T-cell (primary cell): ENCODE results near the gene DOCK1. TPM values are rescaled to one million over a fixed set of nuclear protein-coding genes. Genes with fewer than 3 reads are reported as not detected.
"Not testable (repeated sequence)": the region's sequence is repeated elsewhere in the genome, so short reads cannot be mapped to it uniquely, and the experiment has no call there.

Experiments
- ATAC-seq, 4 experiments: fragments of 200-7000 bp in 3 of 4; fragments of 150-1000 bp in 1 of 4; cut with Tn5 transposase; replicated peaks in 1 of 4; 1 replicate in 3 of 4; 2 replicates in 1 of 4; pipeline ENCODE4 v1.10.0; 2021; ENCODE audit warnings: moderate library complexity in 3 of 4, mild to moderate bottlenecking in 2 of 4, moderate number of reproducible peaks in 1 of 4
- CTCF ChIA-PET, 2 donors: fragments of 300-600 bp; sonication (Branson Sonifier 250); formaldehyde crosslinking; loops; one replicate each; lab custom pipeline; 2022; ENCODE audit warnings: antibody characterized with exemption in 2 of 2; lab: Charles Lee
- POLR2A ChIA-PET, 2 donors: fragments of 300-600 bp; sonication (Branson Sonifier 250); formaldehyde crosslinking; loops; one replicate each; lab custom pipeline; 2022; ENCODE audit warnings: antibody characterized with exemption in 2 of 2; lab: Charles Lee
- DNase-seq, 35 experiments: peaks; one replicate each; pipeline versions ENCODE4 v3.0.0 to v3.0.0-alpha.2; 2013 to 2023
- H3K27ac ChIP-seq: one replicate; pipeline ENCODE4 v1.5.1; 2013; ENCODE audit warnings: low read length
- H3K27me3 ChIP-seq, 2 experiments: replicated peaks in 1 of 2; 1 replicate in 1 of 2; 2 replicates in 1 of 2; pipeline versions ENCODE4 v1.6.1 to v1.7.0; 2013; ENCODE audit warnings: low read length in 1 of 2, mixed read lengths in 1 of 2; ENCODE audit not compliant: control insufficient read depth in 2 of 2, insufficient read depth in 2 of 2; ENCODE audit errors: extremely low read depth in 1 of 2
- H3K36me3 ChIP-seq, 2 donors: 1 replicate in 1 of 2; 2 replicates in 1 of 2; pipeline versions ENCODE4 v1.6.1 to v1.7.0; 2013; ENCODE audit warnings: low read length in 1 of 2; ENCODE audit not compliant: control insufficient read depth in 2 of 2, insufficient read depth in 1 of 2; ENCODE audit errors: extremely low read depth in 1 of 2
- H3K4me1 ChIP-seq, 2 experiments: 1 replicate in 1 of 2; 2 replicates in 1 of 2; pipeline versions ENCODE4 v1.6.1 to v1.7.0; 2013; ENCODE audit warnings: low read length in 2 of 2, mixed read lengths in 1 of 2; ENCODE audit not compliant: insufficient read depth in 2 of 2, control insufficient read depth in 1 of 2; ENCODE audit errors: extremely low read depth in 1 of 2
- H3K4me3 ChIP-seq, 2 donors: 1 replicate in 1 of 2; 2 replicates in 1 of 2; pipeline versions ENCODE4 v1.5.1 to v1.7.0; 2013; ENCODE audit warnings: mild to moderate bottlenecking in 2 of 2, low read length in 1 of 2, moderate library complexity in 1 of 2; ENCODE audit not compliant: control insufficient read depth in 1 of 2; ENCODE audit errors: extremely low read depth in 1 of 2
- H3K9me3 ChIP-seq: 2 replicates; pipeline ENCODE4 v1.7.0; 2013
- H3K27ac Mint-ChIP-seq, 2 donors: one replicate each; pipeline ENCODE4 v1.8.0; 2020 to 2021; ENCODE audit warnings: mild to moderate bottlenecking in 2 of 2, mixed read lengths in 2 of 2
- H3K27me3 Mint-ChIP-seq, 2 donors: one replicate each; pipeline ENCODE4 v1.8.0; 2021 to 2022; ENCODE audit warnings: mixed read lengths in 2 of 2
- H3K36me3 Mint-ChIP-seq: one replicate; pipeline ENCODE4 v1.8.0; 2021; ENCODE audit warnings: mixed read lengths
- H3K4me1 Mint-ChIP-seq, 3 donors: one replicate each; pipeline ENCODE4 v1.8.0; 2020 to 2022; ENCODE audit warnings: mixed read lengths in 3 of 3, mild to moderate bottlenecking in 1 of 3
- H3K4me3 Mint-ChIP-seq, 3 donors: one replicate each; pipeline ENCODE4 v1.8.0; 2020 to 2022; ENCODE audit warnings: mild to moderate bottlenecking in 3 of 3, mixed read lengths in 3 of 3, moderate library complexity in 3 of 3
- H3K9me3 Mint-ChIP-seq, 3 donors: one replicate each; pipeline ENCODE4 v1.8.0; 2020 to 2022; ENCODE audit warnings: mixed read lengths in 3 of 3
- WGBS: methylation state at CpG from one replicate; pipeline ENCODE4 v1.1.5; 2013; ENCODE audit warnings: missing lambda C conversion rate; ENCODE audit not compliant: insufficient coverage; 5-methylcytosine and 5-hydroxymethylcytosine counted together
- total RNA-seq, 35 experiments: library from RNA in 6 of 35; stranded (reverse) in 6 of 35; fragments of 120-200 nt in 1 of 35; gene quantifications; one replicate each; pipeline versions ENCODE4 v1.2.1 to v1.2.4 and lab custom pipeline; 2013 to 2026

Gene DOCK1
- total RNA-seq, 5 donors from 2014 or later (not counting 1 experiment from before 2014, with no cell fraction given): 0.18 to 0.53 (median 0.37) TPM

DNA sequence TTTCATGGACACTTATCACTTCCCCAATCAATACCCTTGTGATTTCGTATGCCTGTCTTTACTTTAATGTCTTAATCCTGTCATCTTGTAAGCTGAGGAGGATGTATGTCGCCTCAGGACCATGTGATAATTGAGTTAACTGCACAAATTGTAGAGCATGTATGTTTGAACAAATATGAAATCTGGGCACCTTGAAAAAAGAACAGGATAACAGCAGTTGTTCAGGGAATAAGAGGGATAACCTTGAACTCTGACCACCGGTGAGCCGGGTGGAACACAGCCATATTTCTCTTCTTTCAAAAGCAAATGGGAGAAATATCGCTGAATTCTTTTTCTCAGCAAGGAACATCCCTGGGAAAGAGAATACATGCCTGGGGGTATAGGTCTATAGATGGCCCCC lies 14.4 kb upstream of the DOCK1 start:
- H3K27me3 Mint-ChIP-seq, H3K27me3 ChIP-seq, H3K36me3 ChIP-seq, H3K4me1 ChIP-seq, H3K4me3 Mint-ChIP-seq, H3K36me3 Mint-ChIP-seq, DNase-seq, POLR2A ChIA-PET, H3K4me1 Mint-ChIP-seq, CTCF ChIA-PET, H3K9me3 Mint-ChIP-seq, H3K9me3 ChIP-seq, H3K27ac ChIP-seq, ATAC-seq, H3K4me3 ChIP-seq, H3K27ac Mint-ChIP-seq: not testable (repeated sequence)
- 75% methylated on average over 1 of the region's 5 CpGs for WGBS

DNA sequence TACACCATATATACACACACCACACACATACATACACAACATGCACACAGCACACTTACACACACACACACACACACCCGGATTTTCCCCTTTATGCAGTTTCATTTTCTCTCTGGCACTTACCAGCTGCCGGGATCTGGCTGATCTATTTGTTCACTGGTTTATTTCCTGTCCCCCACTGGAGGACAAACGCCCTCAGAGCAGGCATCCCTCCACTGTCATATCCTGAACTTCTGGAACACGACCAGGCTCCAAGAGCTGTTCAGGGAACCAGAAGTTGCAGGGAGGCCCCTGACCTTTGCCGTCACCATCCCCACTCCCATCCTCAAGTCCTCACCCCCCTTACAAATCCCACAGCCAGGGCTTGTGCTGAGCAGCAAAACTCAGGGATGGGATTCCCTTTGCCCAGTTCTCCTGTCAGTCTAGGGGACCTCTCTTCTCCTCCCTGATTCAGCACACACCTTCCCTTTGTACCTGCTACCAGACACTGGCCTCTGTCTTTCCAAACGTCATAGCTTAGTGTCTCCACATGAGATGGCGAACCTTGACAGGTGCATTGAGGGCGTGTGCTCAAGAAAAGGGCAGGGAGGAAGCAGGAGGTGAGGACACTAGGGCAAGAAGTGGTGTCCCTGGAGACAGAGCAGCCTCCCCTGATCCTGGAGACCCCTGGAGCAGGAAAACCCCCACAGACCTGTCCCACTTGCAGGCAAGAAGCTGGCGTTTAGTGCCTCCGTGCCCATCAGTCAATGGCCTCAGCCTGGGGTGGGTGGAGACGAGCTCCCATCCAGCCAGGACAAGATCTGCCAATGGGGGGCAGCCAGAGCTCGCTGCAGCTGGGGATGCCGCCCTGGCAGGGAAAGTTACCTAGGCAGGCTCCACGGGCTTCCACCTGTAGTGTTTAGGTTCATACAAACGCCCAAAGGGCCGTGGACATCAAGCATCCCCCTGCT lies 12.7 kb upstream of the DOCK1 start:
- no peaks in the 10 kb centered on the region for H3K36me3 ChIP-seq
- ATAC-seq (no peak), DNase-seq (no peak)
- no peak overlapping the region for H3K27ac ChIP-seq
- no peak overlapping the region for H3K4me3 Mint-ChIP-seq
- peaks cover 0 to 3% of the 10 kb centered on the region in 2 experiments for H3K27me3 ChIP-seq
- H3K4me3 ChIP-seq: no peak overlapping the region
- POLR2A ChIA-PET: no interaction called here
- H3K9me3 ChIP-seq: no peaks in the 10 kb centered on the region
- no peaks in the 10 kb centered on the region for H3K4me1 ChIP-seq
- H3K4me1 Mint-ChIP-seq: no peaks in the 10 kb centered on the region
- CTCF ChIA-PET: no interaction called here
- peaks cover 0 to 6% (median 6%) of the 10 kb centered on the region in 3 donors for H3K9me3 Mint-ChIP-seq
- H3K27me3 Mint-ChIP-seq: peaks cover 0 to 4% of the 10 kb centered on the region in 2 donors
- WGBS: 75% methylated on average over 12 of the region's 16 CpGs
- no peaks in the 10 kb centered on the region for H3K36me3 Mint-ChIP-seq
- no peak overlapping the region for H3K27ac Mint-ChIP-seq

DNA sequence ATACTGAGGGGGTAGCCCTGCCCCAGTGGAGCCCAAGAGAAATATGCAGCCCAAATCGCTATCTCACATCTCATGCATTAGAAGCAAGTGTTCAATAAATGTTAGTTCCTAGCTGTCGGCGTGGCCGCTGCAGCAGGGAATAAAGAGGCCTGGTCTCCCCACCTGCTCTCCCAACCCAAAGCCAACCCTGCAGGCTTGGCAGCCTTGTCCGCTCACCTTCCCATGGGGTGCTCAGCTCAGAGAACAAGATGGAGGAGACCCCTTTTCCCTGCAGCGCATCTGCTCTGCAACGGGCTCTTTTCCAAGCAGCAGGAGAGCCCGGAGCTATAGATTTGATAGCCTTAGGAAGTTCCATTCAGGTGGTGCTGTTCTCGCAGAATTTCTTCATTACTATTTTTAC lies 12.0 kb upstream of the DOCK1 start:
- H3K9me3 ChIP-seq: no peaks in the 10 kb centered on the region
- no peaks in the 10 kb centered on the region for H3K36me3 ChIP-seq
- ChIA-PET CTCF (no interaction called here), POLR2A (no interaction called here)
- no peak overlapping the region for H3K4me3 Mint-ChIP-seq
- no peaks in the 10 kb centered on the region for H3K4me1 ChIP-seq
- peaks cover 5 to 11% (median 6%) of the 10 kb centered on the region in 3 donors for H3K9me3 Mint-ChIP-seq
- no peaks in the 10 kb centered on the region for H3K36me3 Mint-ChIP-seq
- peaks cover 0 to 3% of the 10 kb centered on the region in 2 experiments for H3K27me3 ChIP-seq
- H3K27ac Mint-ChIP-seq: no peak overlapping the region
- H3K27me3 Mint-ChIP-seq: peaks cover 0 to 4% of the 10 kb centered on the region in 2 donors
- DNase-seq (no peak), ATAC-seq (no peak)
- 95% methylated on average over 4 of the region's 9 CpGs for whole genome bisulfite sequencing
- no peak overlapping the region for H3K27ac ChIP-seq
- no peaks in the 10 kb centered on the region for H3K4me1 Mint-ChIP-seq
- no peak overlapping the region for H3K4me3 ChIP-seq

DNA sequence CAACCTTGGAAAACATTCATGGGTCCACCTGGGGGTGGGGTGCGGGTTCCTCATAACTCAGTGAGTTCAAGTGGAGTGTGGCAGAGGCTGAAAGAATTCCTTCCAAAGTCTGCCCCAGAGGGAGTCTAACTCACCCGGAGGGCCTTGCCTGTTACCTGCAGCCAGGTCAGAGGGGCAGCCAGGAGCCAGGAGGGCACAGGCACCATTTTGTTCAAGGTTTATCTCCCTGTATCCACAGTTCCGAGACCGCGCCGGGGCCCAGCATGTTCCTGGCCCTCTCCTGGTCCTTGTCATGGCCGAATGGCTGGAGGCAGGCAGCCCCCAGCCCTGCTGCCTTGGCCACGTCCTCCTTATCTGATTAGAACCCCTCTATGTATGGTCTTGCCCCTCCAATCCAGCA lies 11.4 kb upstream of the DOCK1 start:
- Histone ChIP-seq H3K36me3 (no peaks in the 10 kb centered on the region), H3K9me3 (no peaks in the 10 kb centered on the region), H3K27me3 (peaks cover 0 to 3% of the 10 kb centered on the region in 2 experiments), H3K27ac (no peak overlapping the region), H3K4me3 (no peak overlapping the region), H3K4me1 (no peaks in the 10 kb centered on the region)
- ATAC-seq (peak in 1 of 4 experiments; percentile 21), DNase-seq (no peak)
- Mint-ChIP-seq H3K4me1 (no peaks in the 10 kb centered on the region), H3K27me3 (peaks cover 0 to 4% of the 10 kb centered on the region in 2 donors), H3K27ac (no peak overlapping the region), H3K9me3 (peaks cover 7 to 16% (median 11%) of the 10 kb centered on the region in 3 donors), H3K36me3 (no peaks in the 10 kb centered on the region), H3K4me3 (no peak overlapping the region)
- ChIA-PET CTCF (no interaction called here), POLR2A (no interaction called here)
- WGBS: 90% methylated on average over 7 of the region's 8 CpGs

DNA sequence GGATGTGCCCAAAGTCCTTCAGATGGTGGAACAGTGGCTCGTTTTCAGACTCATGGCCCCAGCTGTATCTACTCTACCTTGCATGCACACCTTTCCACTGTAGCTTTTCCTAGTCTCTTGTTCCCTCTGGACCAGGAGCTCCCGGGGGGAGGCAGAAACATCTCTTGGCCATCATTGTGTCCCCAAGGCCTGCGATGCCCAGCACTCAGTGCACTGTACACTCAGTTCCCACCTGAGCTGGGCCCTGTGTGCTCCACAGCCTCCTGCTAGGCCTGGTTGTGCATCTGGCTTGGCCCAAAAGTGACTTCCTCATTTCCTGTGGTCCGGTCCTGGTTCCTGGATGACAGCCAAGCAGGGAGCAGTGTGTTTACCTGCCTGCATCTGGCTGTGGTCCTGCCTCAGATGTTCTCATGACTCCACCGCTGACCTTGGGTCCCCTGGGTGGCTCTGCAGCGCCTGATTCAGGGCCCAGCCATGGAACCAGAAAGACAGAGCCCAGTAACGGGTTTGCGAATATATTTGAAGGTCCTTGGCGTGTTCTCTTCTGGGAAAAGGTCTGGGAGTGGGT lies 9.9 kb upstream of the DOCK1 start:
- peaks cover 0 to 4% of the 10 kb centered on the region in 2 donors for H3K27me3 Mint-ChIP-seq

DNA sequence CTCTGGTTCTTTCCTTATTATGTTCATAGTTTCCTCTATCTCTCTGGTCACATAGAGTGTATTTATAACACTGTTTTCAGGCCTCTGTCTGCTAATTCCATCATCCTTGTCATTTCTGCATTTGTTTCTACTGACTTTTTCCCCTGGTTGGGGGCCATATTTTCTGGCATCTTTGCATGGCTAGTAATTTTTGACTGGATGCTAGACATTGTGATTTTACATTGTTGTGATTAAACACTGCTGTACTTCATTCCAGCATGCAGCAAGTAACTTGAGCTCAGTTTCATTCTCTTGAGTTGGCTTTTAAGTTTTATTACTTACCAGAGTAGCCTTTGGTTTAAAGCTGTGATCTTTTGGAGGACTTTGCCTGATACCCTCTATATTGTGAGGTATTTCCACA lies 6.8 kb upstream of the DOCK1 start:
- ATAC-seq (no peak), DNase-seq (no peak)
- no peaks in the 10 kb centered on the region for H3K4me1 Mint-ChIP-seq
- H3K4me3 ChIP-seq: no peak overlapping the region
- H3K4me1 ChIP-seq: no peaks in the 10 kb centered on the region
- CTCF ChIA-PET: no interaction called here
- no peak overlapping the region for H3K27ac ChIP-seq
- POLR2A ChIA-PET: no interaction called here
- no peak overlapping the region for H3K4me3 Mint-ChIP-seq
- H3K9me3 ChIP-seq: no peaks in the 10 kb centered on the region
- no peaks in the 10 kb centered on the region for H3K36me3 ChIP-seq
- H3K27ac Mint-ChIP-seq: no peak overlapping the region
- H3K36me3 Mint-ChIP-seq: no peaks in the 10 kb centered on the region
- peaks cover 0 to 3% of the 10 kb centered on the region in 2 experiments for H3K27me3 ChIP-seq
- peaks cover 4 to 6% of the 10 kb centered on the region in 2 donors for H3K27me3 Mint-ChIP-seq
- peaks cover 11 to 28% (median 13%) of the 10 kb centered on the region in 3 donors for H3K9me3 Mint-ChIP-seq

More for the DNA sequence above, 9.9 kb upstream of the DOCK1 start:
- H3K9me3 ChIP-seq: no peaks in the 10 kb centered on the region
- H3K36me3 ChIP-seq: no peaks in the 10 kb centered on the region
- 61% methylated on average over 8 of the region's 9 CpGs for WGBS
- ATAC-seq (no peak), DNase-seq (no peak)
- H3K36me3 Mint-ChIP-seq: no peaks in the 10 kb centered on the region
- no peak overlapping the region for H3K4me3 Mint-ChIP-seq
- ChIA-PET CTCF (no interaction called here), POLR2A (no interaction called here)
- H3K4me3 ChIP-seq: no peak overlapping the region
- H3K27ac Mint-ChIP-seq: no peak overlapping the region
- no peaks in the 10 kb centered on the region for H3K4me1 ChIP-seq
- H3K27me3 ChIP-seq: peaks cover 0 to 3% of the 10 kb centered on the region in 2 experiments
- no peaks in the 10 kb centered on the region for H3K4me1 Mint-ChIP-seq
- H3K9me3 Mint-ChIP-seq: peaks cover 13 to 26% (median 14%) of the 10 kb centered on the region in 3 donors
- no peak overlapping the region for H3K27ac ChIP-seq
